Tibial artery (tissue), 4 donors: ENCODE measurements around the gene EXOC6B.

Experiments
- DNase-seq, 2 donors: peaks; one replicate each; pipeline ENCODE4 v3.0.0-alpha.2; 2019
- H3K27ac ChIP-seq, 2 donors: fragments of 200-600 bp; sonication (generic) in 1 of 2; 1 replicate in 1 of 2; 2 replicates in 1 of 2; pipeline ENCODE4 v1.5.1; 2018 to 2019; ENCODE audit warnings: mild to moderate bottlenecking in 1 of 2
- H3K27me3 ChIP-seq, 2 donors: fragments of 200-600 bp; sonication (generic) in 1 of 2; one replicate each; pipeline versions ENCODE4 v1.5.1 to v1.6.0; 2016 to 2019
- H3K36me3 ChIP-seq, 3 donors: fragments of 200-600 bp; sonication (generic) in 2 of 3; one replicate each; pipeline ENCODE4 v1.5.1; 2016 to 2019; ENCODE audit warnings: mild to moderate bottlenecking in 2 of 3
- H3K4me1 ChIP-seq, 4 donors: fragments of 200-600 bp; sonication (generic) in 2 of 4; 1 replicate in 3 of 4; 2 replicates in 1 of 4; pipeline ENCODE4 v1.5.1; 2016 to 2019
- H3K4me3 ChIP-seq, 2 donors: fragments of 200-600 bp; sonication (generic) in 1 of 2; 1 replicate in 1 of 2; 2 replicates in 1 of 2; pipeline ENCODE4 v1.5.1; 2018 to 2019; ENCODE audit warnings: mild to moderate bottlenecking in 2 of 2
- H3K9me3 ChIP-seq, 3 donors: fragments of 200-600 bp; sonication (generic) in 1 of 3; one replicate each; pipeline ENCODE4 v1.5.1; 2016 to 2019
- intact Hi-C: fragments of 100-400 bp; cut with DNase I; formaldehyde crosslinking; loops from one replicate; pipeline ENCODE4 v1.15.0; 2023; ENCODE audit warnings: low total_unique reads
- TF ChIP-seq, protein P1 (sequence below), 2 experiments: fragments of 200-600 bp in 1 of 2; fragments of 450-650 bp in 1 of 2; IDR thresholded peaks; one replicate each; pipeline ENCODE4 v1.5.1; 2017 to 2019; ENCODE audit warnings: antibody characterized with exemption in 2 of 2, mild to moderate bottlenecking in 1 of 2, moderate library complexity in 1 of 2

EXOC6B gene

DNA sequence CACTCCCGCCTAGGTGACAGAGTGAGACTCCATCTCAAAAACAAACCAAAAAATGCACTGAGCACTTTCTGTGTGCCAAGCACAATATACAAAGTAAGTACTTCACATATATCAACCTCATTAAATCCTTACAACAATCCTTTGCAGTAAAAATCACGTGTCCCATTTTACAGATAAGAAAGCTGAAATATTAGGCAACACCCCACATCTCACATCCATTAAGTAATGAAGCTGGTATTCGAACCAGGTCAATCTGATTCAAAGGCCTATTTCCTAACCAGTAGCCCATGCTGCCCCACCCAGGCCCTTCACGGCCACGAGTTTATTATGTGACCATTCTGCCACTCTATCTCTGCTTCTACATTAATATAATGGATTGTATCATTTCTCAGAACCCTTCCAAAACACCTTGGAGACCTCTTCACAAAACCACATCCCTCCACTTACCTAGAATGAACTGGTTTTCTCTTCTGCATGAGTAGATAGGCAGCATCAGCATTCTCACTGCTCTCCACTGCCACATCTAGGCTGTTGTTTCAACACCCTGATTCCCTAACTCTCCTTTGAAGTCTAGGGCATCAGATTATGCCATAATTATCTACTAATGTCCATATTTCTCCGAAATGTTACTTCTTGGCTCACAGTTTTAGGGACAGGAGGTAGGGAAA, 3.1 kb upstream of the EXOC6B start:
- no peaks in the 10 kb centered on the region for H3K9me3 ChIP-seq
- no peak for DNase-seq
- intact Hi-C loops = no loop called here
- H3K4me1 ChIP-seq = peaks cover 0 to 12% (median 8%) of the 10 kb centered on the region in 4 donors
- no peaks in the 10 kb centered on the region for H3K27me3 ChIP-seq
- no peaks in the 10 kb centered on the region for H3K36me3 ChIP-seq
- TF ChIP-seq, protein P1, sequence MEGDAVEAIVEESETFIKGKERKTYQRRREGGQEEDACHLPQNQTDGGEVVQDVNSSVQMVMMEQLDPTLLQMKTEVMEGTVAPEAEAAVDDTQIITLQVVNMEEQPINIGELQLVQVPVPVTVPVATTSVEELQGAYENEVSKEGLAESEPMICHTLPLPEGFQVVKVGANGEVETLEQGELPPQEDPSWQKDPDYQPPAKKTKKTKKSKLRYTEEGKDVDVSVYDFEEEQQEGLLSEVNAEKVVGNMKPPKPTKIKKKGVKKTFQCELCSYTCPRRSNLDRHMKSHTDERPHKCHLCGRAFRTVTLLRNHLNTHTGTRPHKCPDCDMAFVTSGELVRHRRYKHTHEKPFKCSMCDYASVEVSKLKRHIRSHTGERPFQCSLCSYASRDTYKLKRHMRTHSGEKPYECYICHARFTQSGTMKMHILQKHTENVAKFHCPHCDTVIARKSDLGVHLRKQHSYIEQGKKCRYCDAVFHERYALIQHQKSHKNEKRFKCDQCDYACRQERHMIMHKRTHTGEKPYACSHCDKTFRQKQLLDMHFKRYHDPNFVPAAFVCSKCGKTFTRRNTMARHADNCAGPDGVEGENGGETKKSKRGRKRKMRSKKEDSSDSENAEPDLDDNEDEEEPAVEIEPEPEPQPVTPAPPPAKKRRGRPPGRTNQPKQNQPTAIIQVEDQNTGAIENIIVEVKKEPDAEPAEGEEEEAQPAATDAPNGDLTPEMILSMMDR (IDR thresholded peaks at IDR 0.05) = no peak
- H3K4me3 ChIP-seq = no peak overlapping the region
- H3K27ac ChIP-seq = no peak overlapping the region

DNA sequence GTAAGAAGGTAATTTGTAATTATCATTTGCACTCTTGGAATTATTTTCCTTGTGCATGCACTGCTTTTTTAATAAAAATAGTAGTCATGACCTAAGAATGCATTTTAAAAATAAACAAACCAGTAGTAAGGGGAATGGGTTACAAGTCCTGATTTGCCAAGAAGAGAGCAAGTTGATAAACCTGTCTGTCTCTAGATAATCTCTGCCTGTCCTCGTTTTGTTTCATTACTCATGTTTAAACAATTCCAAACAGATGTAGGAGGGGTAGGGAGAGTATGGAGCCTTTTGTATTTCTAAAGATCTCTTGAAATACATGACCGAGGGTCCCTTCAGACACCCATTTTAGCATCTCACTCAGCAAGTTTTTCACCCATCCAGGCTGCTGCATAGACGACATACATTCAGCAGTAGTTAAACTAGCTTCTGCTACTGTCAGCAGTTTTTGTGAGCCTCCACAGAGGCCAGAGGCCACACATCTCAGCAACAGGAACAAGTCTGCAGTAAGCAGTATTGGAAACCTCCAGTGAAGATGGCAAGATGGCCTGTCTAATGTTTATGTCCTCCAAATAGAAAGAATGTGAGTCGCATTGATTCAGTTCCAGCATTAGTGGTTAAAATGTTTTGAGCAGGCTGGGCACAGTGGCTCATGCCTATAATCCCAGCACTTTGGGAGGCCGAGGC, 2.3 kb upstream of the EXOC6B start:
- intact Hi-C loops = no loop called here
- Histone ChIP-seq H3K27me3 (no peaks in the 10 kb centered on the region), H3K4me1 (peaks cover 0 to 17% (median 11%) of the 10 kb centered on the region in 4 donors), H3K36me3 (no peaks in the 10 kb centered on the region), H3K9me3 (no peaks in the 10 kb centered on the region), H3K27ac (no peak overlapping the region), H3K4me3 (no peak overlapping the region)
- no peak for DNase-seq
- TF ChIP-seq, protein P1 (IDR thresholded peaks at IDR 0.05) = no peak

DNA sequence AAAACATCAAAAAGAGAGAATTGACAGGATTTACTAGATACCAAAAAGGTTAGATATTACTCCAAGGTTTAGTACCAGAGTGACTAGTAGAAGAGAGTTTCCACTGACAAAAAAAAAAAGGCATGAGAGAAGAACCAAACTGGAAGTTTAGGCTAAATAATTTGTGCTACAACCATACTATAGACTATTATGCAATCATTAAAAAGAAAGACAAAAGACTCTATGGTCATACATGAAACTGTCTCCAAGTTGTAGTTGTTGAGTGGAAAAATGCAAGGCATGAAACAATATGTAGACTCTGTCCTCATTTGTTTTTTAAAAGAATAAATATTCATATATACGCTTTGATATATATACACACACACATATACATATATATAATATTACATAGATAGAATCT, 1.7 kb upstream of the EXOC6B start:
- H3K27me3 ChIP-seq = no peaks in the 10 kb centered on the region
- no peak overlapping the region for H3K27ac ChIP-seq
- no peaks in the 10 kb centered on the region for H3K9me3 ChIP-seq
- H3K4me3 ChIP-seq = no peak overlapping the region
- DNase-seq = no peak
- peaks cover 0 to 17% (median 12%) of the 10 kb centered on the region in 4 donors for H3K4me1 ChIP-seq
- intact Hi-C loops = no loop called here
- H3K36me3 ChIP-seq = no peaks in the 10 kb centered on the region
- TF ChIP-seq, protein P1 (IDR thresholded peaks at IDR 0.05) = no peak

DNA sequence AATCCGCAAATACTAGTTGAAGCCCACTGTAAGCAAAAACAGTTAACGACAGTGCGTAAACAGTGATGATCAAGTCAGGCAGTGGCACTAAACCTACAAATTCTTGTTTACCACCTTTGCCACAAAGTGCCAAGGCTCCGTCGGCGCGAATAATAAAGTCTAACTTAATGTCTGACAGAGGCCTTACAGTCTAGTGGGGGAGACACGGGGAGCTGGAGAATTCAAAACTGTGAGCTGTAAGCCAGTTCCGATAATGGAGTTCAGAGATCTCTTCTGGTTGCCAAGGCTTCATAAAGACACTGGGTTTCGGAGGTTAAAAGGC, 284 bp upstream of the EXOC6B start:
- intact Hi-C loops = no loop called here
- Histone ChIP-seq H3K4me1 (peaks cover 0 to 17% (median 12%) of the 10 kb centered on the region in 4 donors), H3K36me3 (no peaks in the 10 kb centered on the region), H3K9me3 (no peaks in the 10 kb centered on the region), H3K27ac (peak overlapping the region in 1 of 2 donors; percentile 79), H3K4me3 (peak overlapping the region; percentile 68 to 84), H3K27me3 (no peaks in the 10 kb centered on the region)
- no peak for DNase-seq
- TF ChIP-seq, protein P1 (IDR thresholded peaks at IDR 0.05) = no peak

DNA sequence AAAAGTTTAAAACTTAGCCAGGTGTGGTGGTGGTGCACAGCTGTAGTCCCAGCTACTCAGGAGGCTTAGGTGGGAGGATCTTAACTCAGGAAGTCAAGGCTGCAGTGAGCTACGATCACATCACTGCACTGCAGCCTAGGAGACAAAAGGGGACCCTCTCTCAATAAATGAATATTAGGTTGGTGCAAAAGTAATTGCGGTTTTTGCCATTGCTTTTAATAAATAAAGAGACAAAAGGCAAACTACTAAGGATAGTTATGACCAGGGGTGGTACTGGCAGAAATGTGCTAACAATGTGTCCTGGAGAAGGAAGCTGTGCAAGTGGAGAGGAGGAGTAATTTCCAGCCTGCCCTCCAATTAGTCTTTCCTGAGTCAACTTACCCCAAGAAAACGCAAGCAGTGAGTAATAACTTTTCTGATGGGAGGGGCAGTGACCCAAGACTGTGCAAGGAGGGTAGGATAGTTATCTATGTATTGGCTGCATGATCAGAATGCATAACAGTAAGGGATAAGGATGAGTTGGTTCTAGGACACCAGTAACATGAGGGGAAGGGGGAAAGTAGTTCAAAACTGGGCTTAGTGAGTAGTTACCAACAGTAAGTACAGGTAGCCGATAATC, 1.5 kb downstream of the EXOC6B start:
- Histone ChIP-seq H3K4me3 (peak overlapping the region; percentile 68 to 84), H3K36me3 (no peaks in the 10 kb centered on the region), H3K27me3 (no peaks in the 10 kb centered on the region), H3K9me3 (no peaks in the 10 kb centered on the region), H3K27ac (no peak overlapping the region), H3K4me1 (peaks cover 0 to 17% (median 12%) of the 10 kb centered on the region in 4 donors)
- DNase-seq = no peak
- intact Hi-C loops = no loop called here
- TF ChIP-seq, protein P1 (IDR thresholded peaks at IDR 0.05) = no peak
